IPS-18a (cell line): ENCODE data around the gene CSHL1.
"Not testable (repeated sequence)": the region's sequence is repeated elsewhere in the genome, so short reads cannot be mapped to it uniquely, and the experiment has no call there.

Experiments
- H3K27ac ChIP-seq: one replicate; pipeline ENCODE4 v1.5.1; 2013; ENCODE audit warnings: low read length
- H3K27me3 ChIP-seq: one replicate; pipeline ENCODE4 v1.6.1; 2013; ENCODE audit warnings: mild to moderate bottlenecking, low read length; ENCODE audit not compliant: control insufficient read depth, insufficient read depth
- H3K36me3 ChIP-seq: one replicate; pipeline ENCODE4 v1.6.1; 2013; ENCODE audit warnings: low read depth, low read length; ENCODE audit not compliant: control insufficient read depth
- H3K4me1 ChIP-seq: one replicate; pipeline ENCODE4 v1.6.1; 2013; ENCODE audit warnings: low read depth, low read length; ENCODE audit not compliant: control insufficient read depth
- H3K4me3 ChIP-seq: one replicate; pipeline ENCODE4 v1.5.1; 2013; ENCODE audit warnings: low read length
- H3K9ac ChIP-seq: one replicate; pipeline ENCODE4 v1.6.1; 2013; ENCODE audit warnings: mild to moderate bottlenecking, low read length, moderate library complexity
- H3K9me3 ChIP-seq: one replicate; pipeline ENCODE4 v1.6.1; 2013; ENCODE audit warnings: low read depth, low read length; ENCODE audit not compliant: control insufficient read depth

The CSHL1 gene

DNA sequence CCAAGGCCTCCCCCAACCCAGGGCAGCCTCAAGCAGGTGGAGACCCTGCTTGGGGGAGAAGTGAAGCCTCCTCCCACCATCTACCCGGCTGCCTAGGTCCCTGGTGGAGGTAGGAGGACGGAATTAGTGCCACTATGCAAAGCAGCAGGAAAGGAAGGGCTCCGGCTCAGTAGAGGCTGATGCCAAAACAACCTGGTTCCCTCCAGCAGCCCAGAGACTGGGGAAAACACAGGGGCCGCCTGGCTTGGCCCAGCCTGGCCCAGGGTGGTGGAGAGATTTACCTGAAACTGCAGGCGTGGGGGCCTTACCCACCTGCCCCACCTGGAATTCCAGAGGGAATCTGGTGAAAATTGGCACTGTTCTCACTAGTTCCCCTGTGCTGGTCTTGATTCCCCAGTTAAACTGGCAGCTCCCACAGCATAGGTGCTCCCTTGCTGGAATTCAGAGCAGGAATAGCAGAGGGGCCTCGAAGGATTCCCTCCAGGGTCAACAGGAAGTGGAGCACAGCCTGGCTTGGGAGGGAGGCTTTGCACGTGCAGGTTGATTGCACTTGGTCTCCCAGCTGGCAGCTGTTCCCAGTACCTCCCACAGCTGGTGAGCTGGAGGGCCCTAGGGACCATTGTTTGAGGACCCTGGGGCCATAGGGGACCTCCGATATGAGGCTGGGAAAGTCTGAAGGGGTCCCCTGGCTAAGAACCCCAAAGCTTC, 16.6 kb upstream of the CSHL1 start:
- Histone ChIP-seq H3K9ac (no peak overlapping the region), H3K4me3 (no peak overlapping the region), H3K4me1 (no peaks in the 10 kb centered on the region)

GRCh38 chr17:63926164-63926563, 15.1 kb upstream of the CSHL1 start:
- Histone ChIP-seq H3K36me3 (no peaks in the 10 kb centered on the region), H3K4me1 (no peaks in the 10 kb centered on the region), H3K4me3 (no peak overlapping the region), H3K27ac (no peak overlapping the region), H3K27me3 (no peaks in the 10 kb centered on the region), H3K9ac (no peak overlapping the region), H3K9me3 (no peaks in the 10 kb centered on the region)

More for the DNA sequence above, 16.6 kb upstream of the CSHL1 start:
- Histone ChIP-seq H3K36me3 (no peaks in the 10 kb centered on the region), H3K27ac (no peak overlapping the region), H3K9me3 (no peaks in the 10 kb centered on the region), H3K27me3 (no peaks in the 10 kb centered on the region)

DNA sequence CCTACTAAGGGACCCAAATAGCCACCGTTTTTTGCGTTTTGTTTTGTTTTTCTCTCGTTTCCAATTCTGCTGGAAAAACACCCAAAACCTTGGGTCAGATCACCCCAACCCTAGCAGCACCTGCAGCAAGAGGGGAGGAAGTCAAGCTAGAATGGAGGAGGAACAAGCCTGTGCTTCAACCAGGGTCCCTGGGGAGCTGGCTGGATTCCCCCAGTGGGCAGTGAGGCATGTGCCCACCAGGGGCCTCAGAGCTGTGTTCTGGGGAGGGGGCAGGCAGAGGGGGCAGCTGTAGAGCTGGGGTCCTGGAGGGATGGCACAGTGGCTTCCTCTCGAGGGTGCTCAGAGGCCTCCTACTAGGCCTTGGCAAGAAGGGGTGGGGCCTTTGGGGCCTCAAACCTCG, 14.6 kb upstream of the CSHL1 start:
- Histone ChIP-seq H3K9ac (no peak overlapping the region), H3K36me3 (no peaks in the 10 kb centered on the region), H3K9me3 (no peaks in the 10 kb centered on the region), H3K27ac (no peak overlapping the region), H3K27me3 (no peaks in the 10 kb centered on the region), H3K4me1 (no peaks in the 10 kb centered on the region), H3K4me3 (no peak overlapping the region)

DNA sequence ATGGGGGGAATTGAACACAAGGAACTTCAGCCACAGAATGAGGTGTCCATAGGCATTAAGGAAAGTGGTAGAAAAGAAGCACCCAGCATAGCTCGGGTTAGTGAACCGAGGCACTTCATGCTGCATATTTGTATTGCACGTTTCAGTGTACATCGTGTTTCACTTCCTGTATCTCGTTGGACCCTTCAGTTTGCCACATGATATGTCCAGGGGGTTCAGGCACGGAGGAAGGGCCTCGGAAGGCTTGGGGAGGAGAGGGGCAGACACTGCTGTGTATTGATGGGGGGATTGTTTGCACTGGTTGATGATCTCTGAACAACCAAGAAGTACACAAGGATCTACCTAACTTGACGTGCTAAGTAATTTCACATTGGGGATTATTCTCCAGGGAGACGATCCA, 11.3 kb upstream of the CSHL1 start:
- not testable (repeated sequence) for H3K9ac ChIP-seq

DNA sequence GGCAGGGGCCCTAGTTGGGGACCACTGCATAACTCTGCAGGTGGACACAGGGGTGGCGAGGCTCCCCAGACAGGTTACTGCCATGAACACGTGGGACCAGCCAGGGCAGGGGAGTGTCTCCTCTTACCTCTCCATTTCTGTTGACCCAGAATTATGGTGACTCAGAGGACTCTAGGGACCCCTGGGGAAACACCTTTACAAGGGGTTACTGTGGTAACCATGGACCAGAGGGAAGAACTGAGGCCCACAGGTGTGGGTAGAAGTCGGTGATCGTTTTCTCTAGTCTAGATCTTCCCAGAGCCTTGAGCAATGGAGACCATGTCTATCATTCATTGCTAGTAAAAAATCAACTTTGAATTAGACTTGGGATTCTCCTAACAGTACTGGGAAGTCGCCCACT, 9.7 kb upstream of the CSHL1 start:
- not testable (repeated sequence) for H3K9me3 ChIP-seq, H3K36me3 ChIP-seq, H3K27ac ChIP-seq, H3K4me1 ChIP-seq, H3K9ac ChIP-seq, H3K4me3 ChIP-seq, H3K27me3 ChIP-seq

More for the DNA sequence above, 11.3 kb upstream of the CSHL1 start:
- not testable (repeated sequence) for H3K4me1 ChIP-seq, H3K4me3 ChIP-seq, H3K27ac ChIP-seq, H3K36me3 ChIP-seq, H3K9me3 ChIP-seq, H3K27me3 ChIP-seq

GRCh38 chr17:63920050-63920449, 9.0 kb upstream of the CSHL1 start:
- H3K36me3 ChIP-seq, H3K4me1 ChIP-seq, H3K27me3 ChIP-seq, H3K9me3 ChIP-seq, H3K9ac ChIP-seq, H3K27ac ChIP-seq, H3K4me3 ChIP-seq: not testable (repeated sequence)

GRCh38 chr17:63919311-63919723, 8.3 kb upstream of the CSHL1 start:
- no peak overlapping the region for H3K9ac ChIP-seq

DNA sequence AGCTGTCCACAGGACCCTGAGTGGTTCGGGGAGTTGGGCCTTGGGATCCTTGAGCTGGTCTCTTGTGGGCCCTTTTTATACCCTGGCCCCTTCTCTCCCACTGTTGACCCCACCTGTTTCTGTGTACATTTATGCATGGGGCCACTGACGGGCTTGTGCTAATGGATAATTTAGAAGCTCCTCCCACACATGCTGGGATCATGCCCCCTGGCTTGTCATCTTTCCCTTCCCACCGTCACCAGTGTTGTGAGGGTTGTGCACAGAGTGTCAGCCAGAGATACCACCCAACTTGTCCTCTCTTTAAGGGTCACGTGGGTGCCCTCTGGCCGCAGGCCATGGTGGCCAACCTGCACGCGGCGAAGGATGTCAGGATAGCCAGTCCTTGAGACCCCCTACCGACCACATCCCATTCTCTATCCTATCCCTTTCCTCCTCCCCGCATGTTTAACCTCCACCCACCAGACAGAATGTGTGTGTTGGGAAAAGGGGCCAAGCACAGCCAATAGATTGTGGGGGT, 7.8 kb upstream of the CSHL1 start, which contains the start of gene GH1:
TSS of gene GH1 (minus strand) at position 51 of the 517 bp plus-strand sequence. CDS start 63 bp downstream, outside the sequence.
- H3K9ac ChIP-seq, result not testable (repeated sequence)

More at GRCh38 chr17:63919311-63919723, 8.3 kb upstream of the CSHL1 start:
- H3K27ac ChIP-seq, result no peak overlapping the region
- H3K36me3 ChIP-seq, result no peaks in the 10 kb centered on the region
- H3K9me3 ChIP-seq, result no peaks in the 10 kb centered on the region
- no peaks in the 10 kb centered on the region for H3K27me3 ChIP-seq
- H3K4me1 ChIP-seq, result no peaks in the 10 kb centered on the region
- H3K4me3 ChIP-seq, result no peak overlapping the region

GRCh38 chr17:63918305-63918704, 7.2 kb upstream of the CSHL1 start:
- H3K27ac ChIP-seq, result no peak overlapping the region
- H3K9me3 ChIP-seq, result no peaks in the 10 kb centered on the region
- no peak overlapping the region for H3K4me3 ChIP-seq

More for the DNA sequence above, 7.8 kb upstream of the CSHL1 start, which contains the start of gene GH1:
- H3K9me3 ChIP-seq, H3K27ac ChIP-seq, H3K27me3 ChIP-seq, H3K4me1 ChIP-seq, H3K4me3 ChIP-seq, H3K36me3 ChIP-seq: not testable (repeated sequence)

GRCh38 chr17:63917646-63918045, 6.6 kb upstream of the CSHL1 start:
- no peaks in the 10 kb centered on the region for H3K27me3 ChIP-seq
- H3K27ac ChIP-seq, result no peak overlapping the region
- no peak overlapping the region for H3K4me3 ChIP-seq
- H3K9me3 ChIP-seq, result no peaks in the 10 kb centered on the region
- H3K4me1 ChIP-seq, result no peaks in the 10 kb centered on the region
- H3K9ac ChIP-seq, result no peak overlapping the region
- no peaks in the 10 kb centered on the region for H3K36me3 ChIP-seq

More at GRCh38 chr17:63918305-63918704, 7.2 kb upstream of the CSHL1 start:
- Histone ChIP-seq H3K9ac (no peak overlapping the region), H3K36me3 (no peaks in the 10 kb centered on the region), H3K4me1 (no peaks in the 10 kb centered on the region), H3K27me3 (no peaks in the 10 kb centered on the region)

DNA sequence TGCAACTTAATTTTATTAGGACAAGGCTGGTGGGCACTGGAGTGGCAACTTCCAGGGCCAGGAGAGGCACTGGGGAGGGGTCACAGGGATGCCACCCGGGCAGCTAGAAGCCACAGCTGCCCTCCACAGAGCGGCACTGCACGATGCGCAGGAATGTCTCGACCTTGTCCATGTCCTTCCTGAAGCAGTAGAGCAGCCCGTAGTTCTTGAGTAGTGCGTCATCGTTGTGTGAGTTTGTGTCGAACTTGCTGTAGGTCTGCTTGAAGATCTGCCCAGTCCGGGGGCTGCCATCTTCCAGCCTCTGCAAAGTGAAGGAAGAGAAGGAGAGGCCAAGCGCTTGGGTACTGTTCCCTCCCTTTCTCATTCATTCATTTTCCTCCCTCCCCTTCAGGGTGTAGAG, 6.1 kb upstream of the CSHL1 start:
- not testable (repeated sequence) for H3K9me3 ChIP-seq, H3K4me1 ChIP-seq, H3K27ac ChIP-seq, H3K9ac ChIP-seq, H3K36me3 ChIP-seq, H3K4me3 ChIP-seq, H3K27me3 ChIP-seq

DNA sequence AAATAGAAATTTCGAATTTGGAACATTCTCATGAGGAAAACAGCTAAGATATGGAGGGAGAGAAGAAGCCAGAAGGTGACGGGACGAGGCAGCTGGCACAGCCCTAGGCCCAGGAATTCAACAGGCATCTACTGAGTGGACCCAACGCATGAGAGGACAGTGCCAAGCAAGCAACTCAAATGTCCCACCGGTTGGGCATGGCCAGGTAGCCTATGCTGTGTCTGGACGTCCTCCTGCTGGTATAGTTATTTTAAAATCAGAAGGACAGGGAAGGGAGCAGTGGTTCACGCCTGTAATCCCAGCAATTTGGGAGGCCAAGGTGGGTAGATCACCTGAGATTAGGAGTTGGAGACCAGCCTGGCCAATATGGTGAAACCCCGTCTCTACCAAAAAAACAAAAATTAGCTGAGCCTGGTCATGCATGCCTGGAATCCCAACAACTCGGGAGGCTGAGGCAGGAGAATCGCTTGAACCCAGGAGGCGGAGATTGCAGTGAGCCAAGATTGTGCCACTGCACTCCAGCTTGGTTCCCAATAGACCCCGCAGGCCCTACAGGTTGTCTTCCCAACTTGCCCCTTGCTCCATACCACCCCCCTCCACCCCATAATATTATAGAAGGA, 5.6 kb upstream of the CSHL1 start:
- no peaks in the 10 kb centered on the region for H3K4me1 ChIP-seq
- H3K9ac ChIP-seq, result no peak overlapping the region
- no peak overlapping the region for H3K27ac ChIP-seq
- no peaks in the 10 kb centered on the region for H3K27me3 ChIP-seq
- H3K4me3 ChIP-seq, result no peak overlapping the region
- H3K36me3 ChIP-seq, result no peaks in the 10 kb centered on the region
- H3K9me3 ChIP-seq, result no peaks in the 10 kb centered on the region
